Rectal smooth muscle tissue (tissue), 1 donor: ENCODE measurements around the gene WWC2.

Experiments
- H3K27ac ChIP-seq: one replicate; pipeline ENCODE4 v1.7.0; 2013; ENCODE audit warnings: low read depth, low read length, inconsistent platforms
- H3K27me3 ChIP-seq: one replicate; pipeline ENCODE4 v1.7.0; 2013; ENCODE audit warnings: low read length; ENCODE audit not compliant: control insufficient read depth, insufficient read depth
- H3K36me3 ChIP-seq: one replicate; pipeline ENCODE4 v1.7.0; 2013; ENCODE audit warnings: low read length; ENCODE audit not compliant: control insufficient read depth, insufficient read depth
- H3K4me1 ChIP-seq: one replicate; pipeline ENCODE4 v1.7.0; 2013; ENCODE audit warnings: low read length; ENCODE audit not compliant: control insufficient read depth, insufficient read depth
- H3K4me3 ChIP-seq: one replicate; pipeline ENCODE4 v1.7.0; 2013; ENCODE audit warnings: low read length
- H3K9ac ChIP-seq: one replicate; pipeline ENCODE4 v1.7.0; 2013; ENCODE audit warnings: low read length

WWC2 gene

DNA sequence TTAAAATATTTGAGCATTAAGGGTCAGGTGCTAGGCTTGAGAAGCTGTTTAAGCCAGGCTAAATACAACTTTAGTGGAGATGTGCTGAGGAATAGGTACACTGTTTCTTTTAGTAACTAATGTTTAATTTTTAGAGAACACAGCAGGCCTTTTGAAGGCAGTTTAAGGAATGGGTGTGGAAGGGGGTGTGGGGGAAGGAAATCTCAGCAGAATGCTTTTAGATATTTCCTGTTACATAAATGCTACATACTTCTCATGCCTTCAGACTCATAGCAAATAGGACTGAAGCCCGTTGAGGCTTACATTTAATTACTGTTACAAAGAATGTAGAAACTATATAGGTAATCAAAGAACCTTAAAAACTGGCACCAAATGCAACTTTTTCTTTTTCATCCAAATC, 66.3 kb downstream of the WWC2 start:
- Histone ChIP-seq H3K36me3 (no peaks in the 10 kb centered on the region), H3K9ac (no peak overlapping the region), H3K4me3 (no peak overlapping the region), H3K4me1 (peaks cover 2% of the 10 kb centered on the region), H3K27ac (no peak overlapping the region), H3K27me3 (no peaks in the 10 kb centered on the region)

DNA sequence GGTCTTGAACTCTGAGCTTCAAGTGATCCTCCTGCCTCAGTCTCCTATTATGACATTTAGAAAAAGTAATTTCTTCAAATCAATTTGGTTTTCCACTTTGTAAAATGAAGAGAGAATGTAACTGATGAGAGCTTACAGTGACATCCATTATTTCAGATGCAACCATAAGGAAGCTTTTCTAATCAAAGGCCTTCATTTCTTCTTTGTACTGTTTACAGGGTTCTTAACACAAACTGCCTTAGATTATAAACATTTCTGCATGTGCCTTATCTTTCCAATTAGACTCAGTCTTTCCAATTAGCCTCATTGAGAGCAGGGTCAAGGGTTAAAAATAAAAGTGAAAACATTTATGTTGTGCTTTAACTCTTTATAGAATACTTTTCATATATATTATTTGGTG, 71.8 kb downstream of the WWC2 start:
- Histone ChIP-seq H3K4me1 (no peaks in the 10 kb centered on the region), H3K9ac (no peak overlapping the region), H3K36me3 (no peaks in the 10 kb centered on the region), H3K4me3 (no peak overlapping the region), H3K27me3 (no peaks in the 10 kb centered on the region), H3K27ac (no peak overlapping the region)

DNA sequence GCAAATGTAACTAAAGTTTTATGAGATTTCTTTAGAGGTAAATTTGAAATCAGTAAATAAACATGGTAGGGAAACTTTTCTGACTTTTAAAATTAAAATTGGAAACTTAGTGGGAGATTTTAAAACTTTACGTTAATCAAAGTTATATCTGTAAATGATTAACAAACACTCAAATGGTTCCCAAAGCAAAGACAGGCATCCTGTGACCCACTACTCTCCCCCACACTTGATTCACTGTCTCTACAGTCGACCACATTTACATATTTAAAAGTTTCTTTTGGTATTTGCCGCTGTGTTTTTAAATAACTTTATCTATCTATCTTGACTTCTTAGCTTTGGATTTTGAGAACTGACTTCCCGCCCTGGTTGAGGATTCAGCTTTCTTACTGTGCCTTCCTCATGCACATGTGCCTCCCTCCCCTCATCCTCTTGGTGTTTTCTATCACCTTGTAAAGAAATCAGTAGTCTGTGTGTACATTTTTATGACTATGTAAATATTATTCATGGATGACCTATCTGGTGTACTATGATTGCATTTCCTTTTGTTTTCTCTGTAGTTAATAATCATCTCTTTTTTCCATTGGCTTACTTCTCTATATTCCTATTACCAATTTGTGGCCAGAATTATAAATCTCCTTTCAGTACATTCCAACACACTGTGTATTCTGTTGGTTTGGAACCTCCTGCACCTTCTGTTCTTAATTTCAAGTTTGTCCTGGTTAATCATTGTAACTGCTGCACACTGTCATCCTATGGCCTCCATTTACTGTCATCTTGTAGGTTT, 72.6 kb downstream of the WWC2 start:
- H3K27me3 ChIP-seq: no peaks in the 10 kb centered on the region
- no peaks in the 10 kb centered on the region for H3K36me3 ChIP-seq
- no peak overlapping the region for H3K27ac ChIP-seq
- H3K9ac ChIP-seq: no peak overlapping the region
- H3K4me1 ChIP-seq: no peaks in the 10 kb centered on the region
- no peak overlapping the region for H3K4me3 ChIP-seq

DNA sequence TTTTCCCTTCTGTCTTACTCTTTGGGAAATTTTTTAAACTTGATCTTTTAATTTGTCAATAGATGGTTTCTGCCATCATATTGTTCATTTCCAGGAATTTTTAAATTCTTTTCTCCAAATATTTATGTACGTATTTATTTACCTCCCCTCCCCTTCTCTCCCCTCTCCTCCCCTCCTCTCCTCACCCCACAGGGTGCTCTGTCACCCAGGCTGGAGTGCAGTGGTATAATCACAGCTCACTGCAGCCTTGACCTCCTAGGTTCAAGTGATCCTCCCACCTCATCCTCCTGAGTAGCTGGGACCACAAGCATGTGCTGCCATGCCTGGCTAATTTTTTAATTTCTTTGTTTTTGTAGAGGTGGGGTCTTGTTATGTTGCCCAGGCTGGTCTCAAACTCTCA, 73.8 kb downstream of the WWC2 start:
- no peak overlapping the region for H3K4me3 ChIP-seq
- no peak overlapping the region for H3K27ac ChIP-seq
- no peak overlapping the region for H3K9ac ChIP-seq
- H3K27me3 ChIP-seq: no peaks in the 10 kb centered on the region
- H3K4me1 ChIP-seq: no peaks in the 10 kb centered on the region
- no peaks in the 10 kb centered on the region for H3K36me3 ChIP-seq

DNA sequence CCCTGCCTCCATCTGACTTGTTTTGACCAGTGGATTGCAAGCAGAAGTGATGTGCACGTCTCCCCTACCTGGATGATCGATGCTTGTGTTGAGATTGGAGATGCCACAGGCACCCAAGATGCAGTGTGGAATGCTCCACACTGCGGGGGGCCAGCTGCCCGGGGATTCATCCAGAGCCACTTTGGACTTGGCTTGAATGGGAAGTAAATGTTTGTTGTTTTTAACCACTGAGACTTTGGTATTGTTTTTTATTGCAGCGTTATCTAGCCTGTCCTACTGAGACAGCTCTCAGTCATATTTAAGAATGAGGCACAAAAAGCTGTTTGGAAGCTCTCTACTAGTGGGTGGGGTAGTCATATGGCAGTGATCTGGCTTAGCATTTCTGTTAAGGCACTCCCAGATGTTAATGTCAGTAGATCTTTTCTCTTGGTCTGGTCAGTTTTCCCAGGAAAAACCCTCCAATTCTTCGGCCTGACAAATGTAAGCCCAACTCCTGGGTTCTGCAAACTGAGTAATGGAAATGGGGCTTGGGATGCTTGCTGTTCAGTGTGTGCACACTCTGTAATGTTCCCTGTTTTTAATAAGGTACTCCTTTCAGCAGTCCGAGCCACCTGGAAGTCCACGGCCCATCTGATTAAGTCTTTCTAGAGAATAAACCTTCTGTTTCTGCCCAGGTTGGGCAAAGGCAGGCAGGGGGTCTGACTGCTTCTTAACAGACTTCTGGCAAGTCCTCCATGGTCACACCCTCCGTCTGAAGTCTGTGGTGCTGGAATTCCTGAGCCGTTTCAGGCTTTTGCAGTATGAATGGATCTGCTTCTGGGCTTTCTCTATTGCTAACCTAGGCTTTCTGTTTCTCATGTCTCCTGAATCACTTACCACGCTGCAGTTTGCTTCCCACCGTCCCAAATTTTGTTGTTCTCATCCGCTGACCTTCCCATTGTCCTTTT, 74.8 kb downstream of the WWC2 start:
- Histone ChIP-seq H3K27ac (no peak overlapping the region), H3K9ac (no peak overlapping the region), H3K4me3 (no peak overlapping the region), H3K4me1 (no peaks in the 10 kb centered on the region), H3K36me3 (no peaks in the 10 kb centered on the region), H3K27me3 (no peaks in the 10 kb centered on the region)

DNA sequence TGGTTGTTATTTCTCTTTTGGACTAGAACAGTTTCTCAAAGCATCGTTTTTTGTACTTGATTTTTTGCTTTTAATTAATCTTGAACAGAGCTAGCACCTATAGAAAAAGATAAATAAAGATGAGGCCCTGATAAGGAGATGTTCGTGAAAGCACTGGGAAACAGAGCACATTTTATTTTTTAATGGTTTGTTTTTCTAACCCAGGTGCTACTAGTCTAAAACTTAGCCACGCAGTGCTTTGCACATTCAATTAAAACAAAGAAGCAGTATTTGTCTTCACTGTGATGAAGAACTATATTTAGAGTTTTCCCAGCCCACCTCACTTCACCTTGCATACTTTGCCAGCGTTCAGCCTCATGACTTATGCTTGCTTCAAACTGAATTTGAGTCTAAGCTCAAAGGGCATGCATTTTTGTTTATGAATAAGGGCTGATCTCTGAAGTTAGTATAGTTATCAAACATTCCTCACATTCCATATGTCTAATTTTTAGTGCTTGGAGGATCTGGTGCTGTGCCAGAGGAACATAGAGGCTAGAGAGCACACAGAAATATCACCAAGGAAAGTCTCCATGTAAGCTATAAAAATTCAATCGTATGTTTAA, 76.7 kb downstream of the WWC2 start:
- Histone ChIP-seq H3K4me1 (no peaks in the 10 kb centered on the region), H3K27me3 (no peaks in the 10 kb centered on the region), H3K4me3 (no peak overlapping the region), H3K27ac (no peak overlapping the region), H3K36me3 (no peaks in the 10 kb centered on the region), H3K9ac (no peak overlapping the region)

DNA sequence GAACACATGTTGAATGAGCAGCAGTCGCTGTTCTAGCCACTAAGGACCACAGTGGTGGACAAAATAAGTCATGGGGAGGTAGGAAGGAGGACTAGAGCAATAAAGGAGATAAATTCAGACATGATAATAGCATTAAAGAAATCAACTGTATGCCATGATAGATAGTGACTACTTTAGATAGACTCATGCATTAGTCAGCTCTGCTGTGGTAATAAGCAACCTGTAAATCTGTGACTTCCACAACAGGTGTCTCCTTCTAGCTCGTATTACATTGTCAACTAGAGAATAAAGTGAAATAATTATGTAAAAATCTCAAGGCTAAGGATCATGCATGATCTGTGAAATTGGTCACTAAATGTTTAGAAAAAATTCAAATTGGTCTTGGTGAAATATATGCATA, 77.9 kb downstream of the WWC2 start:
- Histone ChIP-seq H3K4me3 (no peak overlapping the region), H3K4me1 (no peaks in the 10 kb centered on the region), H3K27me3 (no peaks in the 10 kb centered on the region), H3K27ac (no peak overlapping the region), H3K9ac (no peak overlapping the region), H3K36me3 (no peaks in the 10 kb centered on the region)

DNA sequence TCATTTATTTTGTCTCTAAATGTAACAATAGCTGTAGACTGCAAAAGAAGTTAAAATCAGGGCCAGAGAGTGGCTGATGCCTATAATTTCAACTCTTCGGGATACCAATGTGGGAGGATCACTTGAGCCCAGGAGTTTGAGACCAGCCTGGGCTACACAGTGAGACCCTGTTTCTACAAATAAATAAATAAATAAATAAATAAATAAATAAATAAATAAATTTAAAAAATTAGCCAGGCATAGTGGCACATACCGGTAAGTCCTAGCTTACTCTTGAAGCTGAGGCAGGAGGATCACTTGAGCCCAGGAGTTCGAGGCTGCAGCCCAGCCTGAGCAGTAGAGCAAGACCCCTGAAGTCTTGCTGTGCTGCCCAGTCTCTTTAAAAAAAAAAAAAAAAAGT, 79.1 kb downstream of the WWC2 start:
- H3K9ac ChIP-seq: no peak overlapping the region
- no peaks in the 10 kb centered on the region for H3K36me3 ChIP-seq
- H3K4me3 ChIP-seq: no peak overlapping the region
- H3K27ac ChIP-seq: no peak overlapping the region
- H3K4me1 ChIP-seq: no peaks in the 10 kb centered on the region
- H3K27me3 ChIP-seq: no peaks in the 10 kb centered on the region

DNA sequence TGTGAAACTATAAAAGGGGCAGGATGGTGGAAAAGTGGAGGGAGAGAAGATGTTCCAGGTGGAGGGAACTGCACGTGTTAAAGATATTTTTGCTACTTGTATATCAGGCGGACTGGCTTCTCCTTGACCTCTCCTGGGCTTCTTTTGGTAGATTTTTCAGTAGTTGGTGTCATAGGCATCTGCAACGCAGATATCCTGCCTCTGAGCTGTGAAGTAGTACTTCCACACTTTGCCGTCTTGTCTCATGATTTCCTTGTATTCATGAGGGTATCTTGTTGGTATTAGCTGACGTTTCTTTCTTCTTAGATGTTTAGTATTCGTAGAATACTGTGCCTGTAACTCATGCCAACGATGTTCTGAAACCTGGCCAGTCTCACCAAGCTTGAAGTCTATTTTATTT, 81.0 kb downstream of the WWC2 start:
- Histone ChIP-seq H3K27me3 (no peaks in the 10 kb centered on the region), H3K4me1 (no peaks in the 10 kb centered on the region), H3K9ac (no peak overlapping the region), H3K27ac (no peak overlapping the region), H3K36me3 (no peaks in the 10 kb centered on the region), H3K4me3 (no peak overlapping the region)

DNA sequence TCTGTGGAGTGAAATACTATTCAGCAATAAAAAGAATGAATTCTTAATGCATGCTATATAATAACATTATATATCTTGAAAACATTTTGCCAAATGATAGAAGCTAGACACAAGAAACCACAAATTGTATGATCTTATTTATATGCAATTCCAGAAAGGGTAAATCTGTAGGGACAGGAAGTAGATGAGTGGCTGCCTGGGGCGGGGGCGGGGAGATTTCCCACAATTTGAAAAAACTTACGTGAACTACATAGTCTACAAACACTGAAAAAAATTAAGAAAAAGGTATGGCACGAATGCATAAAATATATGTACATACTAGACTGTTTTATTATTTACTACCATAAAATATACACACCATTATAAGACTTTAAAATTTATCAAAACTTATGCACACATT, 81.6 kb downstream of the WWC2 start:
- H3K4me1 ChIP-seq: no peaks in the 10 kb centered on the region
- H3K36me3 ChIP-seq: no peaks in the 10 kb centered on the region
- no peak overlapping the region for H3K4me3 ChIP-seq
- H3K27ac ChIP-seq: no peak overlapping the region
- H3K27me3 ChIP-seq: no peaks in the 10 kb centered on the region
- H3K9ac ChIP-seq: no peak overlapping the region

DNA sequence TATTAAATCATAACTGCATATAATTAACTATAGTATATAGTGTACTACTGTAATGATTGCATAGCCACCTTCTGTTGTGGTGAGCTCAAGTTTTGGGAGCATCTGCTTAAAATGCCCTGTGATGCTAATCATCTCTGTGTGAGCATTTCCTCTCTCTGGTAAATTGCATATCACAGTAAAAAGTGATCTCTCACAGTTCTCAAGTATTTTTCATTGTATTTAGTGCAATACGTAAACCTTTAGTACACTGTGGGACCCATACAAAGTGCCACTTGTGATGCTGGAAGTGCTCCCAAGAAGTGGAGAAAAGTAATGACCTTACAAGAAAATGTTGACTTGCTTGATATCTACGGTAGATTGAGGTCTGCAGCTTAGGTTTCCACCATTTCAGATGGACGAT, 82.0 kb downstream of the WWC2 start:
- Histone ChIP-seq H3K36me3 (no peaks in the 10 kb centered on the region), H3K27me3 (no peaks in the 10 kb centered on the region), H3K4me1 (no peaks in the 10 kb centered on the region), H3K9ac (no peak overlapping the region), H3K27ac (no peak overlapping the region), H3K4me3 (no peak overlapping the region)

DNA sequence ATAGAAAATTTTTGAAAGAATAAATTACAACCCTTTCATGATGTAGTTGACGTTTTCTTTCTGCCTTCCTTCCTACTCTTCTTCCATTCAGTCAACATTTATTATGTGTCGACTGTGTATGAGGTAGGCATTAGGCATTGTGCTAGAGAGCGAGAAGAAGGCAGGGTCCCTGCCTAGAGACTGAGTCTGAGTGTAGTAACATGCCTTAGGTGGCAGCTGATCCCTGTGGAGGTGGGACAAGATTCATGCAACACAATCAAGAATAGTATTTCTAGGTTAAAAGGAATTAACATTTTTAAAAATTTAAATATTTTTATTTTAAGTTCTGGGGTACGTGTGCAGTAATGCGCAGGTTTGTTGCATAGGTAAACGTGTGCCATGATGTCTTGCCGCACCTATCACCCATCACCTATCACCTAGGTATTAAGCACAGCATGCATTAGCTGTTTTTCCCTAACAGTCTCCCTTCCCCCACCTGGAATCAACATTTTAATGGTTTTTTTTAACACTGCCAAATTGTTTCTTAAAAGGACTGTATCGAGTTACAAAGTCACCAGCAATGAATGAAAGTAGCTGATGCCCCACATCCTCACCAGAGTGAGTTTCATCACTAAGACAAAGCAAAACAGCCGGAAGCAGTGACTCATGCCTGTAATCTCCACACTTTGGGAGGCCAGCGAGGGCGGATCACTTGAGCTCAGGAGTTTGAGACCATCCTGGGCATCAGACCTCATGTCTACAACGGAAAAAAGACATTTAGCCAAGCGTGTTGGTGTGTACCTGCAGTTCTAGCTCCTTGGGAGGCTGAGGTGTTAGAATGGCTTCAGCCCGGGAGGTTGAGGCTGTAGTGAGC, 84.0 kb downstream of the WWC2 start:
- no peak overlapping the region for H3K9ac ChIP-seq
- H3K27me3 ChIP-seq: no peaks in the 10 kb centered on the region
- no peak overlapping the region for H3K4me3 ChIP-seq
- no peak overlapping the region for H3K27ac ChIP-seq
- H3K4me1 ChIP-seq: no peaks in the 10 kb centered on the region
- H3K36me3 ChIP-seq: no peaks in the 10 kb centered on the region
